Activated T-helper 9 cell treated with anti-CD3 and anti-CD28 coated beads, Interleukin-2, amount 50 U/mL, for 16 hours (primary cell): ENCODE results near the gene SUMO2.
"Not testable (repeated sequence)": the region's sequence is repeated elsewhere in the genome, so short reads cannot be mapped to it uniquely, and the experiment has no call there.

ENCODE experiments used
- DNase-seq: peaks from one replicate; pipeline ENCODE4 v3.0.0-alpha.2; 2020; ENCODE audit warnings: low read depth

The SUMO2 gene

DNA sequence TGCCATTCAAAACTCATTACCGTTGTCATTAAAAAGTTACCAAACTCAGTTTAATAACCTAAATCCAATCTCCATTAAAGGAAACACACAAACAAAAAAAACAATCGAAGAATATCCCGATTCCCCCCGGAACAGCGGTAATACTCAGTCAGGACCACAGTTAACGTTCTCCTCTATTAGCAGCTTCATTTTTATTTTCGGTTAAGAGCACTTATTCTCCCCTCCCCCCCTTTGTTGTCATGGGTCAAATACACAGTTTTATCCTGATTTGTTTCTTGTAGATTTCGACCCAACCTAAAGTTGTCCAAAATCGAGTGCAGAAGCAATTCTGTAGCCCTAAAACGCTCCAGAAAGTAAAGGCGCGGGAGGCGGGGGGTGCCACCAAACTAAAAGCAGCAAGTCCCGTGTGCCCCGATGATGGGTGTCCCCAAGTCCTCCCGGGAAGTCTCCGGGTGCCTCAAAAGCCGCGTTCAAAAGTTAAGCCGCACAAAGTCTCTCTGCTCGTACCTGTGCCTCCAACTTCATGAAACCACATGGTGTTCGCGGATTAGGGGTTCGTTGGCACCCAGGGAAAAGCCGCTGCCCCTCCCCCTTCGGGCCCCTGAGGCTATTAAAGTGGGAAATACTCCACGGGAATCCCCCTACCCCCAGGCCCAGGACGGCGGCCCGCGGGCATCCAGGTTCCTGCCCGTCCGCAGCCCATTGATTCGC, 996 bp downstream of the SUMO2 start:
- peak; percentile 30 for DNase-seq

DNA sequence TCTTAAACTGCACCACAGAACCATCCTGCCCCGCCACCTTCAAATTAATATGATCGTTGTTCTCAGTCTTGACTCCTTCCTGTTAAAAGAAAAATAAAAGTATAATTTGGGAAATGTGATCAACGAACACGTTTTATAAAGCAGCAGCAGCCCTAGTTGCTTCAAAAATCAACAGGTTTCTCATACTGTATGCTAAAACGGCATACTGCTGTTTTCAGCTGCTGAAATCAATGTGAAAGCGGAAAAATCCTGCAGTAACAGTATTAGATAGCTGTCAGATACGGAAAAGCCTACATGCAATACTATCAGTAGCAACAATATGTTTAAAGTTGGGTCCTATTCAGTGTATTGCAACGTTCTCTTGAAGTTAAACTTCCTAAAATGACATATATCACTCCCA, 1.6 kb downstream of the SUMO2 start:
- DNase-seq: no peak

- no peak for DNase-seq
Measured at GRCh38 chr17:75178453-75178852, 4.3 kb downstream of the SUMO2 start.

DNA sequence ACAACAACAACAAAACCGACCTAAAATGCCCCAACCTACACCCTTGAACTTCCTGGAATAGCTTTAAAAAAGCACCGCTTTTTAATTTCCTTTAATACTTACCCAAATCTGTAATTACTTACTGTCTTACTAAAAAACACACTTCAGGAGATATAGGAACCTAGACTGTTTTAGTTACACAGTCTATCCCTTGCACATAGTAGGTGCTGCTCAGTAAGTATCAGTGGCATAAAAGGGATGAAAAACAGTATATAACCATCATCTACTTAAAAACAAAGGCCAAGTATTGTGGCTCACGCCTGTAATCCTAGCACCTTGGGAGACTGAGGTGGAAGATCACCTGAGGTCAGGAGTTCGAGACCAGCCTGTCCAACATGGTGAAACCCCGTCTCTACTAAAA, 6.1 kb downstream of the SUMO2 start:
- DNase-seq: no peak

- no peak for DNase-seq
Measured at GRCh38 chr17:75174996-75175395, 7.8 kb downstream of the SUMO2 start.

DNA sequence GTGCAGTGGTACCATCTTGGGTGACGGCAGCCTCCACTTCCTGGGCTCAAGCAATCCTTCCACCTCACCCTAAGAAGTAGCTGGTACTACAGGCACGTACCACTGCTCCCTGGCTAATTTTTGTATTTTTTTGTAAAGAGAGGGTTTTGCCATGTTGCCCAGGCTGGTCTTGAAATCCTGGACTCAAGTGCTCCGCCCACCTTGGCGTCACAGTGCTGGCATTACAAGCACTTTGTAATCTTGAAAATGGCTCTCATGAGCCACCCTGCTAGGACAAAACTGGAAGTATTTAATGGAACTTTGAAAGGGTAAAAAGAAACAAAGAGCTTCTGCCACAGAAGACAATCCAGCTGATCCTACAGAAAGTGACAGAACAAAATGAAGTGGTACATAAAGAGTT, 9.2 kb downstream of the SUMO2 start:
- no peak for DNase-seq

- DNase-seq: no peak
Measured at GRCh38 chr17:75168998-75169397, 13.8 kb downstream of the SUMO2 start.

GRCh38 chr17:75164606-75165005, 18.2 kb downstream of the SUMO2 start:
- DNase-seq: not testable (repeated sequence)

- DNase-seq: no peak
Measured at GRCh38 chr17:75163074-75163473, 19.7 kb downstream of the SUMO2 start.

GRCh38 chr17:75160211-75160610, 22.5 kb downstream of the SUMO2 start:
- no peak for DNase-seq

DNA sequence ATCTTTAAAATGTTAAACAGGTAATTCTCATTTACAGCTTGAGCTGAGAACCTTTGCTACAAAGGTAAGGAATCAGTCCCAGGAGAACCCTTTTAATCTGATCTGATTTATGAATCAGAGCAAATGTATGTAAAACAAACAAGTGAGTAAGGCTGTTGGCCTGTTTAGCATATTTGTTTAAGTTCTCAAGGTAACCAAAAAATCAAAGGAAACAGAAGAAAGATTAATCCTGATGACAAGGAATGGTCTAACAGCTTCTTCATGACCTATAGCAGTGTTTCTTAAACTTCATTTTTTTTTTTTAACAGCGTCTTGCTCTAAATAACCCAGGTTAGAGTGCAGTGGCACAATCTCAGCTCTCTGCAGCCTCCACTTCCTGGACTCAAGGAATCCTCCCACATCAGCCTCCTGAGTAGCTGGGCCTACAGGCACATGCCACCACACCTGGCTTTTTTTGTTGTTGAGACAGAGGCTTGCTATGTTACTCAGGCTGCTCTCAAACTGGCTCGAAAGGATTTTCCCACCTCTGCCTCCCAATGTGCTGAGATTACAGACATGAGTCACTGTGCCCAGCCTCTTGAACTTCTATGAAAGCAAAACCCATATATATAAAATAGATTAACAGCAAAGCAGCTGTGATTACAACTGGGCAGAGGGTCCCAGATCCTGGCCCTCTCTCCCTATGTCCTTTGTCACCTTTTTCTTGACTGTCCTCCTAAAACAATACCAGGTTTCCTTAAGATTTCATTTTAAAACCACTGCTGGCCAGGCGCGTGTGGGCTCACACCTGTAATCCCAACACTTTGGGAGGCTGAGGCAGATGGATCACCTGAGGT, 23.3 kb downstream of the SUMO2 start:
- no peak for DNase-seq

GRCh38 chr17:75158480-75158879, 24.3 kb downstream of the SUMO2 start:
- not testable (repeated sequence) for DNase-seq

DNA sequence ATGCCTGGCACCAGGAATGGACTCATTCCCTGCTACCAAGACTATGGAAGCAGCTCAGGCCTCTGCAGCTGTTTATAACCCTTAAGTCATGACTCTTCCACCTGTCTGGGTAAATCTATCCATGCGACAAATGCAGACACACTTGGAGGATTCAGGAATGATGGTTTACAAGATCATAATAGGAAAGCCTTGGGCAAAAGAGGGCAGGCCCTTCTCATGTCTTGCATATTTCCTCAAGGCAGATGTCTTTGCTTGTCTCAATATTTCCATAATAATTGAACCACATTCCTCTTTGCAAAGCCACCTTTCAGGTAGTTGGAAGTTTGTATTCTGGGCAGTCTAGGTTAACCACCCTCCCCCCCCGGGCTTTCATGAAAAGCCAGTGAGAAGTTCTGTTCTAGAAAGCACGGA, 27.6 kb downstream of the SUMO2 start:
- no peak for DNase-seq

- DNase-seq: peak; percentile 96
Measured at GRCh38 chr17:75154195-75155106, 28.3 kb downstream of the SUMO2 start, which contains the start of gene JPT1. Gene JPT1, minus strand, starts transcription at chr17:75154512. Its CDS starts 115 bp downstream, at chr17:75154397.

DNA sequence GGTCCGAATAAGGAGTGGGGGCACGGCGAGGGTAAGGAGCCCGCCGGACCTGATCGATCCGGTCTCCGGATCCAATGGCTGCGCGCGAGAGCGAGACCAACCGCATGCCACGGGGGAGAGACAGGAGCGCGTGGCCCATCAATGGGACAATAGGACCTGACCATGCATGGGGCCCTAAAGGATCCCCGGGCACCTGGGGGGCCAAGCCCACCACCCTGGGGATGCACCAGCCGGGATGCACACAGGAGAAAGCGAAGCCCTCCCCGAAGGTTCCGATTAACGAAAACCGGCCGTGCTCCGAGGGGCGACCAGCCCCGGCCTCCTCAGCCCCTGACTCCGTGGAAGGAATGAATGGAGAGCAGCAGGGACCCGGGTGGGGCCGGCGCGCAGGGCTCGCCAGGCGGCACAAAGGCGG, 29.0 kb downstream of the SUMO2 start:
- no peak for DNase-seq

- DNase-seq: no peak
Measured at GRCh38 chr17:75152922-75153779, 29.6 kb downstream of the SUMO2 start.

DNA sequence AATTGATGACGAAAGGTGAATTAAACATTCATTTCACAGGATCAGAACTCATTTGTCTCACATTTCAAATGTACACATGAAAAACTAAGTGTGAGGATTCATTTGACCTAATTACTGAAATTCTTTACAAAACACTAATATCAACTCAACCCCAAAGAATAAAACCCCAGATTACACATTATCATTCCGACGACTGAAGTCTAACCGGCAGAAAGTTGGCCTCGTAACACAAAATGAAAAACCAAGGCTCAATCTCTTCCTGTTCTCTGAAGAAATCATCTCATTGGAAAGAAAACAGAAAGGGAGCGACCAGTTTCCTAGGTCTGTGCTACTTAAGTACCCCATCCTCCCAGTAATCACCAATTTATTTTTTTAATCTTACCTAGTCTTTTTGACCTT, 30.2 kb downstream of the SUMO2 start:
- DNase-seq: no peak

DNA sequence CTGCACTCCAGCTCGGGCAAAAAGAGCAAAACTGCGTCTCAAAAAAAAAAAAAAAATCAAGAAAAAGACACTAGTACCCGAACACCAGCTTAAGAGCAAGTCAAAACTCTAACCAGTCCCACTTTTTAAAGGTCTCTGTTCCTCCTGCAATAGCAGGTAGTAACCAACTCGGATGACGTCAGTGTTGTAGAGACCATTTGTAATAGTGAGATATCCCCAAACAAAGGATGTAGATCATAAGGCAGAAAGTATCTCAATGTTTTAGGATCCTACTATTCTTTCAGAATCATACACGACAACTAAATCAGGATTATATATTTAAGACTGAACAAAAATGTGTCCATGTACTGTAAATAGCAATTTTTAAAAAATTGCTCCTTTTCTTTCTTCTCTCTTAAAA, 30.8 kb downstream of the SUMO2 start:
- DNase-seq: no peak

DNA sequence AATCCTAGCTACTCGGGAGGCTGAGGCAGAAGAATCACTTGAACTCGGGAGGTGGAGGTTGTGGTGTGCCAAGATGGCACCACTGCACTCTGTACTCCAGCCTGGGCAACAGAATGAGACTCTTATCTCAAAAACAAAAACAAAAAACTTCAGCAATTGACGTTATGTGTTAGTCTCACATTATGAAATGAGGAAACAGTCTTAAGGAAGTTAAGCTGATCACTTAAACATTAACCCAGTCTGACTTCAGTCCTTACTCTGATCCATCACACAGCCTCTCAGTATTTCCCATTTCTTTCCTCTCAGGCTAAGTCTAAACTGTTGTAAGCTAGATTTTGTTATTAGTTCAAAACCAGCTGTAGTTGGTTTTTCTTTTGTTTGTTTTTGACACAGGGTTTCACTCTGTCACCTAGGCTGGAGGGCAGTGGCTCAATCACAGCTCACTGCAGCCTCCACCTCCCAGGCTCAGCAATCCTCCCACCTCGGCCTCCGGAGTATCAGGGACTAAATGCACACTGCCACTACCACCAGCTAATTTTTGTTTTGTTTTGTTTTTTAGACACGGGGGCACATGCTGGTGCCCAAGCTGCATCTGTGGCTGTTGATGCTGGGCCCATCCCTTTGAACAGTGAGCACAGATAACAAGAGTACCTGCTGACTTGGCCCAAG, 34.7 kb downstream of the SUMO2 start:
- DNase-seq: no peak

GRCh38 chr17:75146592-75146991, 36.2 kb downstream of the SUMO2 start:
- DNase-seq: no peak
